ENCODE measurements around the gene SCCPDH.

SCCPDH gene

DNA sequence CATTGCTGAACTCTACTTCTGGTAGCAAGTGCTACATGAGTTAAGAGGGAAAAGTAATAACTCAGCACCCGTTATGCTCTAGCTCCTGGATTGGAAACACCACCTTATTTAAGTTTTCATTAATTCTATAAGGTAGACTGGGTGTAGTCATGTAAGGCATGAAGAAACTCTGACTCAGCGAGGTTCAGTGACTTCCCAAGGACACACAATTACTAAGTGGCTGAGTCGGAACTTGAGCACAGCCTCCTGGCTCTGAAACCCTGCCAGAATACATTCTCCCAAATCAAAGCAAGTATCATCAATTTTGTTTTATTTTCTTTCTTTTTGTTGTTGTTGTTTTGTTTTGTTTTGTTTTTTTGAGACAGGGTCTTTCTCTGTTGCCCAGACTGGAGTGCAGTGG, 29.1 kb upstream of the SCCPDH start:
- no peak for TF ChIP-seq GATA2 (IDR thresholded peaks at IDR 0.05; ENCODE audit: low read depth, low read length)
- TF ChIP-seq GATA3 (IDR thresholded peaks at IDR 0.05; ENCODE audit: low read depth, low read length) = no peak

DNA sequence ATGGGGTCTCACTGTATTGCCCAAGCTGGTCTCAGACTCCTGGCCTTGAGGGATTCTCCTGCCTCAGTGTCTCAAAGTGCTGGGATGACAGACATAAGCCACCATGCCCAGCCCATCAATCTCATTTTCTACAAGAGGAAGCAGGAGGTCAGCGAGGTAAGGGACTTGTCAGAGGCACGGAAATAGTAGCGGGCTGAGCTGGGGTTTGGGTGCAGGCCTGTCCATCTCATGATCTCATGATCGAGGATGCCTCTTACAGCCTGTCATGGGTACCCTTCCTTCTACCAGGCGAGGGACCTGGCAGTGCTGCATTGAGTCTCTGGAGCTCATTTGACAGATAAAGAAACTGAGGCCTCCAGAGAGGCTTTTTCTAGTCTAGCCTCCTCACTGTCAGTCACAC, 28.5 kb upstream of the SCCPDH start:
- TF ChIP-seq GATA2 (IDR thresholded peaks at IDR 0.05; ENCODE audit: low read depth, low read length) = no peak
- TF ChIP-seq GATA3 (IDR thresholded peaks at IDR 0.05; ENCODE audit: low read depth, low read length) = no peak

DNA sequence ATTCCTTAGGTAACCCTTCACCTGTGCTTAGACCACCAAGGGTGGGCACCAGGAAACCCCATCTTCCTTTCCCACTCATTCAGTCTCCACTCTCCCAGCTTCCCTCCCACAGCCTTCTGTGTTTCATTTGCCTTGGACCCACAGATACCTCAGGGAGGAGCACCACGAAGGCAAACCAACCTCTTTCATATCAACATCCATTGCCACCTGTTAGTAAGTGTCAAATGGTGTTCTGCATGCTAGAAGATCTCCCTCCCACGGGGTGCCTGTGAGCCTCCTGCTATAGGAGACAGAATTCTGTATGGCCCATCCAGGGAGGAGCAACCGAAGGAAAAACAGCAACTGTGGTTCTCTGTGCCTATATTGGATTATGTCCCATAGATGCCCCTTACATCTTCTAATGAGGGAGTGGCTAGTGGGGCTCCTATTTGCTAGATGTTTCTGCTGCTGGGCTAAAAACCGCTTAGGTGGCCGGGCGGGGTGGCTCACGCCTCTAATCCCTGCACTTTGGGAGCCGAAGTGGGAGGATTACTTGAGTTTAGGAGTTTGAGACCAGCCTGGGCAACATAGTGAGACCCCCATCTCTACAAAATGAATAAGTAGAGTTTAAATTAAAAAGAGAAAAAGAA, 25.6 kb upstream of the SCCPDH start:
- TF ChIP-seq GATA2 (IDR thresholded peaks at IDR 0.05; ENCODE audit: low read depth, low read length) (no peak), GATA3 (IDR thresholded peaks at IDR 0.05; ENCODE audit: low read depth, low read length) (no peak)

DNA sequence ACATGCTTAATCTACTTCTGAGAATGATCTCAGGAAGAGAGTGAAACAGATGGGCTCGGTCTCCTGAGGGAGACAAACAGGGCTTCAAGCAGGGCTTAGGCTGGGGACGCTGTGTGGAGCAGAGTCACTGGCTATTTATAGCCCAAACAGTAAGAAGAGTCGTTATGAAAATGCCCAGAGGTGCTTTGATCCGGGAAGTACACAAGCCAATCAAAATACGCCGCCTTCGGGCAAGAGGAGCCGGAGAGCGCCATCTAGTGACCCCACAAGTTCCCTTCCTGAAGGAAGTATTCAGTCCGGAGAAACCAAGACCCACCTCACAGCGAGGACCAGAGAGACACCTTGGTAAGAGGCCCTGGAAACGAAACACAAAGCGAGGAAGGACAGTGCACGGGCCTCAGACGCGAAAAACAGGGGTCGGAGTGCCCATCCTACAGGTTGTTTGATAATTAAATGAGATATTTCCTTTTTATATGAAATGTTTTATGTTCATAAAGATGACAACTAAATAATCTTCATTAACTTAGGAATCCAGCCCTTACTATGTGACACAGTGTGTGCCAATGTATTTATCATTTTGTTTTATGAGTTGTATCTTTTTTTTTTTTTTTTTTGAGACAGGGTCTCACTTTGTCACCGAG, 25.0 kb upstream of the SCCPDH start:
- TF ChIP-seq GATA2 (IDR thresholded peaks at IDR 0.05; ENCODE audit: low read depth, low read length) = no peak
- TF ChIP-seq GATA3 (IDR thresholded peaks at IDR 0.05; ENCODE audit: low read depth, low read length) = no peak

DNA sequence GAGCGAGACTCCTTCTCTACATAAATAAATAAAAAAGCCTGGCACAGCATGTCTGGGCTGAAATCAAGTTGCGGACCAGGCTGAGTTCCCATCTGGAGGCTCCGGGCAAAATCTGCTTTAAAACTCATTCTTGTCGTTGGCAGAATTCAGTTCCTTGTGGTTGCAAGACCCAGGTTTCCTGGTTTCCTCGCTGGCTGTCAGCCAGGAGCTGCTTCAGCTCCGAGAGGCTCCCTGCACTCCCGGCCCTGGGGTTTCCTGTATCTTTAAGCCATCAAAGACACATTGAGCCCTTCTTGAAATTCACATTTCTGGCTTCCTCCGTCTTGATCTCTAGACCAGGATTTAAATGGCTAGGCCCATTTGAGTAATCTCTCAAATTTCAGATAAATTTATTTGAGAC, 20.6 kb upstream of the SCCPDH start:
- TF ChIP-seq GATA2 (IDR thresholded peaks at IDR 0.05; ENCODE audit: low read depth, low read length) (no peak), GATA3 (IDR thresholded peaks at IDR 0.05; ENCODE audit: low read depth, low read length) (no peak)

DNA sequence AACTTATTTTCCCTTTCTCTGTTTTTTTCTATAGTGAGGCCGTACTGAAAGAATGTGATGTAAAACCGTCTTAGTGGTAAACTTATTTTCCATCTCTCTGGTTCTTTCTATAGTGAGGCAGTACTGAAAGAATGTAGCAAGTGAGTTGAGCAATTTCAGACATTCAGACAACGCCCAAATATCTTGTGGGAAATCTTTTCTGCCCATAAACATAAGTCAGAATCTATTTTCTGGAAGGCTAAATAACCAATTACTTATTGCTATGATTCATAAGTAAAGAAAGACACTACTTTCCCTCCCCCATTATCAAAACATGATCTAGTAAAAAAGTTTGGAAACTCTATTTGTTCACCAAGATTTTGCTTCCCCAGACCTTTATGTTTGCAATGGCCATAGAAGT, 18.8 kb upstream of the SCCPDH start:
- no peak for TF ChIP-seq GATA3 (IDR thresholded peaks at IDR 0.05; ENCODE audit: low read depth, low read length)
- TF ChIP-seq GATA2 (IDR thresholded peaks at IDR 0.05; ENCODE audit: low read depth, low read length) = no peak

DNA sequence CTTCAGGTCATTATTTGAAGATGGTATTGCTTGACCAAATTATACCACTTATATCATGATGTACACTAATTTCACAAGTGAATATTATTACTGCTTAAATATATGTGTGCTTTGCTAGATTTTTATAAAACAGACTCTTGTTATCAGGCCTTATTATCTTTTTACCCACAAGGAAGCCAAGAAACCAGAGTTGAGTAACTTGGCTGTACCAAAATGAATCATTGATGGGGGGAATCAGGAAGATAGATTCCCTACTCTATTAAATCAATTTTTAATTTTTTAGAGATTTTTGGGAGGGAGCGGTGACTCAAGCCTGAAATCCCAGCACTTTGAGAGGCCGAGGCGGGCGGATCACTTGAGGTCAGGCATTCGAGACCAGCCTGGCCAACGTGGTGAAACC, 16.0 kb upstream of the SCCPDH start:
- TF ChIP-seq GATA2 (IDR thresholded peaks at IDR 0.05; ENCODE audit: low read depth, low read length) (no peak), GATA3 (IDR thresholded peaks at IDR 0.05; ENCODE audit: low read depth, low read length) (no peak)

DNA sequence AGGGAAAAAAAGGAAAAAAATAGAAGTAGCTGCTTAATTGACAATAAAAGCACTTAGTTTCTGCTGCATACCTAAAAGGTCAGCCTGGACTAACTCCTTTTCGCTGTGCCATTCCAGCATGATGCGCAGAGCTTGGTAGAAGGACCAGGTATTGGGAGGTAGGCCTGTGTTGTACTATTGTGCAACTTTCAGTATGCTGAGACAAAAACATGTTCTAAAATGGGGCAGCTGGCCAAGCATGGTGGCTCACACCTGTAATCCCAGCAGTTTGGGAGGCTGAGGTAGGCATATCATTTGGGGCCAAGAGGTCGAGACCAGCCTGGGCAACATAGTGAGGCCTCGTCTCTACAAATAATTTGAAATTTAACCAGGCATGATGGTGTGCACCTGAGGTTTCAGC, 15.0 kb upstream of the SCCPDH start:
- TF ChIP-seq GATA2 (IDR thresholded peaks at IDR 0.05; ENCODE audit: low read depth, low read length) (no peak), GATA3 (IDR thresholded peaks at IDR 0.05; ENCODE audit: low read depth, low read length) (no peak)

DNA sequence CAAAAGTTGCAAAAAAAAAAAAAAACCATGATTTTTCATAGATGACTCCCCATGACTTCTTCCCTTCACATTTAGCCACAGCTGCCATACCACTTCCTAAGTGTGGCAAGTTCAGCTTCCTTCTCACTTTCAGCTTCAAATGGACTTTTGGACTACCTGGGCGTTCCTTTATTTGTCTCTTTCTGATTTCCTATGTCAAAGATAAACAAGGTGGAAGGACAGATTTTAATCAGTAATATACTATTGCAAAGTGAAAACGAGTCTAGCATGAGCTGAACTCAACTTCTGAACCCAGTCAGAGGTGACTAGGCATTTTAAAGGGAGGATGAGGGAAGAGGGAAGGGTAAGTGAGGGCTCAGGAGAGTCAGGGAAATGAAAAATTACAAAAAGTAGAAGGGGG, 14.4 kb upstream of the SCCPDH start:
- TF ChIP-seq GATA3 (IDR thresholded peaks at IDR 0.05; ENCODE audit: low read depth, low read length) = no peak
- no peak for TF ChIP-seq GATA2 (IDR thresholded peaks at IDR 0.05; ENCODE audit: low read depth, low read length)

DNA sequence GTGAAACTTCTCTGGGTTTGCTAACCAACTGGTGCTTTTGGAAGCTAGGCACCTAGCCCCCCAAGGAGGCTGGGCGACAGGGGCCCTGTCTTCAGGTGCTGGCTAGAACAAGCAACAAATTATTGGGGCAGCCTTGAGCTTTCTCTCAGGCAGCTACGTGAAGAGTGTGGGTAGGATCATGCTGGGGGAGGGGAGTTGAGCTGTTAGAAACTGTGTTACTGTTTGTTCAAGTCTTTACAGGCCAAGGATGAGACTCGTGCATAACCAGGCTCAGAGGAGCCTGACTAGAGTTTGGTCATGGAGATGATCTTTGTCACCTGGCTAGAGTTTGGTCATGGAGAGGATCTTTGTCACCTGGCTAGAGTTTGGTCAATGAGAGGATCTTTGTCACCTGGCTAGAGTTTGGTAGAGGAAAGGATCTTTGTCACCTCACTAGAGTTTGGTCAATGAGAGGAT, 12.6 kb upstream of the SCCPDH start:
- TF ChIP-seq GATA2 (IDR thresholded peaks at IDR 0.05; ENCODE audit: low read depth, low read length) = no peak
- TF ChIP-seq GATA3 (IDR thresholded peaks at IDR 0.05; ENCODE audit: low read depth, low read length) = no peak

DNA sequence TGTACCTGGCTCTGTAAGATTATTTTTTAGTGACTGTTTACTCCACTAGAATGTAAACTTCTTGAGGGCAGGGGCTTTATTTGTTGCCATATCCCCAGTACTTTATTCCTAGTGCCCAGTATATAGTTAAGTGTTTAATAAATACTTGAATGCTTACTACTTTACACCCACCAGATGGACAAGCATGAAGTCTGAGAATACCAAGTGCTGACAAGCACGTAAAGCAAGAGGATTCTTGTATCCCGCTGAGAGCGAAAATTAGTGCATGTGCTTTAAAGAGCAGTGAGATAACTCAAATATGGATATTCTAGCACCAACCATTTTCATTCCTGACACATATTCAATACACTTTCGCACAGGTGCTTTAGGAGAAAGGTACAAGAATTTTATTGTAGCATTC, 1.5 kb upstream of the SCCPDH start:
- TF ChIP-seq GATA2 (IDR thresholded peaks at IDR 0.05; ENCODE audit: low read depth, low read length) (no peak), GATA3 (IDR thresholded peaks at IDR 0.05; ENCODE audit: low read depth, low read length) (no peak)

DNA sequence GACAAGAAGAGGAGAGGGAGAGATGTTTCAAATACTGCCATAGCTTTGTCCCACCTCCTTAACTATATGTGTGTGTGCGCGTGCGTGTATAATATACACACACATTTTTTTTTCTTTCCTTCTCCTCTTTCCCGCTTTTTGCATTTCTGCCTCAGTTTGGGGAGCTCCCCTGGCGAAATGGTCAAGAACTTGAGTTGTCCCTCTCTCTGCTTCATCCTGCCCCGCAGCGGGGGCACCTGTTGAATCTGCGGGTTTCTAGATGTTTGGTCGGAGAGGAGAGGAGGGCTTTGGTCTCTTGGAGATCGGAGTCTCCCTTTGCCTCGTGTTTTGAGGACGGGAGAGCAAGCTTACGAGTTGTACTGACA, 504 bp downstream of the SCCPDH start:
- TF ChIP-seq GATA3 (IDR thresholded peaks at IDR 0.05; ENCODE audit: low read depth, low read length) = no peak
- 0 out of 2 replicates have a peak, but pooled peaks have one; percentile 3 for TF ChIP-seq GATA2 (IDR thresholded peaks at IDR 0.05; ENCODE audit: low read depth, low read length)

DNA sequence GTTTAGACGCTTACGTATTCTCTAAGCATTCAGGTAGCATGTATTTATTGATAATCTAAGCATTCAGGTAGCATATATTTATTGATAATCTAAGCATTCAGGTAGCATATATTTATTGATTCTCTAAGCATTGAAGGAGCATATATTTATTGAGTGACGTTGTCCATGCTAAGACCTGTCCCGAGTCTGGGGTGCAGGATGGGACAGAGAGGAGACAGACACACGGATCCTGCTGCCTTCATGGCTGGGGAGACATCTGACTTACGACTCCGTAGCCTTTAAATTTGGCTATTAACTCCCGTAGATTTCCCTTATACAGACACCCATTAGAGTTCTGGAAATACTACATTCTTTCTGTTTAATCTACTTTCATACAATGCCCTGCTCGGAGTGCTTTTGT, 982 bp downstream of the SCCPDH start:
- TF ChIP-seq GATA3 (IDR thresholded peaks at IDR 0.05; ENCODE audit: low read depth, low read length) = no peak

DNA sequence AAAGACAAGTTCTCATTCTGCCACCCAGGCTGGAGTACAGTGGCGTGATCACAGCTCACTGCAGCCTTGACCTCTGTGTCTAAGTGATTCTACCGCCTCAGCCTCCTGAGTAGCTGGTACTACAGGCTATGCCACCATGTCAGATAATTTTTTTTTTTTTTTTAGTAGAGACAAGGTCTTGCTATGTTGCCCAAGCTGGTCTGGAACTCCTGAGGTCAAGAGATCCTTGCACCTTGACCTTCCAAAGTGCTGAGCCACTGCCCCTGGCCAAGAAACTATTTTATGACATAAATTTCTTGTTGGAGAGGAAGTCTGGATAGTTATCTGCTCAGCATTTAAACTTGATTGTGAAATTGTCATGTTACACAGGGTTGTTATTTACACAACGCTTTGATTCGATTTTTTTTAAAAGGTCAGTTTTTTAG, 2.1 kb downstream of the SCCPDH start:
- TF ChIP-seq GATA3 (IDR thresholded peaks at IDR 0.05; ENCODE audit: low read depth, low read length) = no peak
- no peak for TF ChIP-seq GATA2 (IDR thresholded peaks at IDR 0.05; ENCODE audit: low read depth, low read length)

DNA sequence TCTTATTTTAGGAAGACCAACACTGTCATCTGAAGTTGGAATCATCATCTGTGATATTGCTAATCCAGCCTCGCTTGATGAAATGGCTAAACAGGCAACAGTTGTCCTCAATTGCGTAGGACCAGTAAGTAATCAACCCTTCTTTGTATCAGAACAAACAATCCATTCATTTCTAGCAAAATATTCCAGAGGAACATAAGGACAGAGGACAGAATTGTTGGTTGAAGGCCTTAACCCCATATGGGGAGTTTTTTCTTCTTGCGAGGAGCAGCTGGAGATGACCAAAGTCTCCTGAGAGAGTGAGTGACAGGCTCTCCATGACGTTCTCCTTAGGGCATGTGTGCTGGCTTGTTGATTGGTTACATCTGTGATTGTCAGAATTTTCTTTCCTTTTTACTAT, 2.7 kb downstream of the SCCPDH start:
- TF ChIP-seq GATA2 (IDR thresholded peaks at IDR 0.05; ENCODE audit: low read depth, low read length) (no peak), GATA3 (IDR thresholded peaks at IDR 0.05; ENCODE audit: low read depth, low read length) (no peak)
